HG03025 (cell line): ENCODE measurements around the gene CCDC47.
A peak's percentile ranks its signal among the peaks of the same experiment; 100 is the strongest.
"Not testable (repeated sequence)": the region's sequence is repeated elsewhere in the genome, so short reads cannot be mapped to it uniquely, and the experiment has no call there.

Source experiments
- ATAC-seq: cut with Tn5 transposase; IDR thresholded peaks from one replicate; pipeline ENCODE4 v1.9.1; 2021; ENCODE audit warnings: mild to moderate bottlenecking, moderate library complexity; ENCODE audit not compliant: unreplicated experiment, low FRiP score

Gene CCDC47

GRCh38 chr17:63773272-63774140 lies at the start of gene CCDC47:
CCDC47 (minus strand) TSS chr17:63773597; CDS start chr17:63766175, 7,422 bp downstream.
- ATAC-seq, result peak; percentile 76

- ATAC-seq, result no peak
Observed at GRCh38 chr17:63822537-63822936, 49.1 kb upstream of the CCDC47 start.

GRCh38 chr17:63821804-63822203 lies 48.4 kb upstream of the CCDC47 start:
- ATAC-seq, result no peak

- no peak for ATAC-seq
Observed at GRCh38 chr17:63820963-63821561, 47.7 kb upstream of the CCDC47 start.

- no peak for ATAC-seq
Observed at GRCh38 chr17:63819585-63820537, 46.5 kb upstream of the CCDC47 start.

- ATAC-seq, result no peak
Observed at GRCh38 chr17:63819131-63819530, 45.7 kb upstream of the CCDC47 start.

- no peak for ATAC-seq
Observed at GRCh38 chr17:63817736-63818385, 44.5 kb upstream of the CCDC47 start.

GRCh38 chr17:63816669-63817068 lies 43.3 kb upstream of the CCDC47 start:
- no peak for ATAC-seq

- ATAC-seq, result no peak
Observed at GRCh38 chr17:63816123-63816522, 42.7 kb upstream of the CCDC47 start.

GRCh38 chr17:63809970-63810369 lies 36.6 kb upstream of the CCDC47 start:
- ATAC-seq, result no peak

GRCh38 chr17:63805591-63805990 lies 32.2 kb upstream of the CCDC47 start:
- ATAC-seq, result no peak

- ATAC-seq, result no peak
Observed at GRCh38 chr17:63804328-63804727, 30.9 kb upstream of the CCDC47 start.

- ATAC-seq, result no peak
Observed at GRCh38 chr17:63800783-63801182, 27.4 kb upstream of the CCDC47 start.

GRCh38 chr17:63798572-63799106 lies 25.2 kb upstream of the CCDC47 start:
- no peak for ATAC-seq

GRCh38 chr17:63796375-63796774 lies 23.0 kb upstream of the CCDC47 start:
- ATAC-seq, result not testable (repeated sequence)

GRCh38 chr17:63792055-63792729 lies 18.8 kb upstream of the CCDC47 start:
- no peak for ATAC-seq

GRCh38 chr17:63790057-63790456 lies 16.7 kb upstream of the CCDC47 start:
- ATAC-seq, result no peak

GRCh38 chr17:63786971-63787711 lies 13.7 kb upstream of the CCDC47 start:
- ATAC-seq, result no peak

- ATAC-seq, result no peak
Observed at GRCh38 chr17:63786117-63786516, 12.7 kb upstream of the CCDC47 start.
